SU-DHL-6 (cell line): Measurements from ENCODE around the gene FAM170B.

Experiments used
- H2AFZ ChIP-seq: fragments of 200-600 bp; sonication (generic); 2 replicates; pipeline ENCODE4 v1.6.1; 2014; ENCODE audit warnings: low read depth, mild to moderate bottlenecking, moderate library complexity, mixed read lengths, antibody characterized with exemption, low read length; ENCODE audit not compliant: severe bottlenecking
- H3F3A ChIP-seq: fragments of 200-600 bp; shearing (Covaris generic); 2 replicates; pipeline ENCODE4 v1.6.0; 2016; ENCODE audit warnings: antibody characterized with exemption, mild to moderate bottlenecking; ENCODE audit not compliant: insufficient read depth
- H3K27ac ChIP-seq: fragments of 200-600 bp; sonication (generic); 2 replicates; pipeline ENCODE4 v1.5.1; 2016; ENCODE audit warnings: low read depth, mild to moderate bottlenecking, low read length, moderate library complexity, mixed read lengths
- H3K27me3 ChIP-seq: fragments of 200-600 bp; sonication (generic), shearing (Covaris generic); 2 replicates; pipeline ENCODE4 v1.6.0; 2014; ENCODE audit warnings: mild to moderate bottlenecking, low read length
- H3K36me3 ChIP-seq: fragments of 200-600 bp; sonication (generic); 2 replicates; pipeline ENCODE4 v1.6.1; 2014; ENCODE audit warnings: mild to moderate bottlenecking, low read length, mixed read lengths
- H3K4me2 ChIP-seq: fragments of 300-600, 200-600 bp; shearing (Covaris generic), sonication (generic); 2 replicates; pipeline ENCODE4 v1.6.0; 2014; ENCODE audit warnings: low read length, low read depth, mild to moderate bottlenecking; ENCODE audit not compliant: poor library complexity, severe bottlenecking
- H3K4me3 ChIP-seq: fragments of 200-600 bp; sonication (generic); 2 replicates; pipeline ENCODE4 v1.5.1; 2014; ENCODE audit warnings: antibody characterized with exemption, low read length, mild to moderate bottlenecking, mixed read lengths; ENCODE audit not compliant: insufficient read depth, poor library complexity, severe bottlenecking
- H3K79me2 ChIP-seq: fragments of 200-600 bp; sonication (generic); 2 replicates; pipeline ENCODE4 v1.6.1; 2014; ENCODE audit warnings: mild to moderate bottlenecking, low read length, moderate library complexity; ENCODE audit not compliant: insufficient read depth
- H3K9ac ChIP-seq: fragments of 200-600 bp; sonication (generic); 2 replicates; pipeline ENCODE4 v1.7.0; 2014; ENCODE audit warnings: mild to moderate bottlenecking, low read length
- H3K9me2 ChIP-seq: fragments of 200-600 bp; sonication (generic); replicated peaks from 2 replicates; pipeline ENCODE4 v1.6.1; 2014; ENCODE audit warnings: low read length; ENCODE audit not compliant: insufficient read depth
- H3K9me3 ChIP-seq: fragments of 200-600 bp; sonication (generic); 2 replicates; pipeline ENCODE4 v1.6.1; 2014; ENCODE audit warnings: low read length, mixed read lengths; ENCODE audit not compliant: insufficient read depth
- H4K20me1 ChIP-seq: fragments of 200-600 bp; sonication (generic); 2 replicates; pipeline ENCODE4 v1.6.1; 2014; ENCODE audit warnings: low read depth, mild to moderate bottlenecking, antibody characterized with exemption, low read length, moderate library complexity, mixed read lengths
- EZH2phosphoT487 ChIP-seq: fragments of 200-600 bp; sonication (generic), shearing (Covaris generic); conservative IDR thresholded peaks from 2 replicates; pipeline ENCODE4 v1.6.1; 2018; ENCODE audit warnings: mild to moderate bottlenecking, antibody characterized with exemption, low read length, moderate library complexity, mixed read lengths
- TF ChIP-seq, protein P1 (sequence below): fragments of 200-600 bp; sonication (generic); IDR thresholded peaks from one replicate; pipeline ENCODE4 v1.5.1; 2017; ENCODE audit warnings: antibody characterized with exemption, mild to moderate bottlenecking, low read length, moderate library complexity; ENCODE audit not compliant: insufficient read depth, poor library complexity, severe bottlenecking

Gene FAM170B

DNA sequence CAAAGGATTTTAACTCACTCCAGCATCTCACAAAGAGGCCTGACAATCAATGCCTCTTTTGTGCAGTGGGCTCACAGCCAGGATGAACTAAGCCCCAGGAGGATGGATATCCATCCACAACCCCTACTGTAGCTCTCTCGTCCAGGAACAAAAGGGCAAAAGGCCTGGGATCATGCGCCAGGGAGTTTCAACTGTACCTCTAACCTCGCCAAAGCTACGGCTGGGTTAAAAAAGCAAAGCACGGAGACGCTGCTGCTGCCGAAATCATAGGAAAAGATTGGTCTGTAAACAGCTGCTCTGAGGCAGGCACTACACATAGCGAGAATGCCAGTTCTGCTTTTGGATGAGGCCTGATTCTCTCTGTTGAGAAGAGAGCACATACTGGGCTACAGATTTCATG lies 50.6 kb downstream of the FAM170B start:
- Histone ChIP-seq H3K27ac (no peak overlapping the region), H3K4me2 (no peak overlapping the region), H3K9me2 (no peaks in the 10 kb centered on the region), H3K27me3 (no peaks in the 10 kb centered on the region), H3K36me3 (no peaks in the 10 kb centered on the region), H3K9ac (no peak overlapping the region), H2AFZ (no peak overlapping the region), H3K79me2 (no peaks in the 10 kb centered on the region), H3F3A (no peaks in the 10 kb centered on the region), H4K20me1 (no peaks in the 10 kb centered on the region), H3K4me3 (no peak overlapping the region), H3K9me3 (peaks cover 4% of the 10 kb centered on the region; the same call in 1 of the 2 replicates)
- TF ChIP-seq, protein P1, sequence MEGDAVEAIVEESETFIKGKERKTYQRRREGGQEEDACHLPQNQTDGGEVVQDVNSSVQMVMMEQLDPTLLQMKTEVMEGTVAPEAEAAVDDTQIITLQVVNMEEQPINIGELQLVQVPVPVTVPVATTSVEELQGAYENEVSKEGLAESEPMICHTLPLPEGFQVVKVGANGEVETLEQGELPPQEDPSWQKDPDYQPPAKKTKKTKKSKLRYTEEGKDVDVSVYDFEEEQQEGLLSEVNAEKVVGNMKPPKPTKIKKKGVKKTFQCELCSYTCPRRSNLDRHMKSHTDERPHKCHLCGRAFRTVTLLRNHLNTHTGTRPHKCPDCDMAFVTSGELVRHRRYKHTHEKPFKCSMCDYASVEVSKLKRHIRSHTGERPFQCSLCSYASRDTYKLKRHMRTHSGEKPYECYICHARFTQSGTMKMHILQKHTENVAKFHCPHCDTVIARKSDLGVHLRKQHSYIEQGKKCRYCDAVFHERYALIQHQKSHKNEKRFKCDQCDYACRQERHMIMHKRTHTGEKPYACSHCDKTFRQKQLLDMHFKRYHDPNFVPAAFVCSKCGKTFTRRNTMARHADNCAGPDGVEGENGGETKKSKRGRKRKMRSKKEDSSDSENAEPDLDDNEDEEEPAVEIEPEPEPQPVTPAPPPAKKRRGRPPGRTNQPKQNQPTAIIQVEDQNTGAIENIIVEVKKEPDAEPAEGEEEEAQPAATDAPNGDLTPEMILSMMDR, result no peak
- no peak for TF ChIP-seq EZH2phosphoT487

DNA sequence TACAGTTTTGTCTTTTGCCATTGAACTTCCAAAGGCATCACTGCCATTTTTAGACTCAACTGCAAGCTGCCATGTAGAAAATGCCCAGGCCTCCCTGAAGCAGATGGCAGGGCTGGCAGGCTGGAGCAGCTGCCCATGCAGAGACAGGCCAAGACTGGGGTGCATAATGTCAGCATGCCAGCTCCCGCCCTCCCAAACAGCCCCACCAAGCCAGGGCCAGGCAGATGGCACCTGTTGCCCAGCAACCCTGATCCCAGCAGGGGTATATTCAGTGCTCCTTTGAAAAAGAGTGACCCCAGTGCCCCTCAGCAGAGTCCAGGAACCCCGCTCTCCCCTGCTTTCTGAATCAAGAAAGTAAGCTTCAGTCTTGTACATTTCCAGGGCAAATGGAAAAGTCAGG lies 51.1 kb downstream of the FAM170B start:
- H3K27ac ChIP-seq, result no peak overlapping the region
- H4K20me1 ChIP-seq, result no peaks in the 10 kb centered on the region
- peaks cover 4% of the 10 kb centered on the region; the same call in 1 of the 2 replicates for H3K9me3 ChIP-seq
- H3K4me2 ChIP-seq, result no peak overlapping the region
- no peak overlapping the region for H2AFZ ChIP-seq
- no peaks in the 10 kb centered on the region for H3F3A ChIP-seq
- H3K4me3 ChIP-seq, result no peak overlapping the region
- H3K9me2 ChIP-seq, result no peaks in the 10 kb centered on the region
- no peaks in the 10 kb centered on the region for H3K79me2 ChIP-seq
- TF ChIP-seq EZH2phosphoT487, result no peak
- TF ChIP-seq, protein P1, result no peak
- no peak overlapping the region for H3K9ac ChIP-seq
- no peaks in the 10 kb centered on the region for H3K27me3 ChIP-seq
- no peaks in the 10 kb centered on the region for H3K36me3 ChIP-seq

DNA sequence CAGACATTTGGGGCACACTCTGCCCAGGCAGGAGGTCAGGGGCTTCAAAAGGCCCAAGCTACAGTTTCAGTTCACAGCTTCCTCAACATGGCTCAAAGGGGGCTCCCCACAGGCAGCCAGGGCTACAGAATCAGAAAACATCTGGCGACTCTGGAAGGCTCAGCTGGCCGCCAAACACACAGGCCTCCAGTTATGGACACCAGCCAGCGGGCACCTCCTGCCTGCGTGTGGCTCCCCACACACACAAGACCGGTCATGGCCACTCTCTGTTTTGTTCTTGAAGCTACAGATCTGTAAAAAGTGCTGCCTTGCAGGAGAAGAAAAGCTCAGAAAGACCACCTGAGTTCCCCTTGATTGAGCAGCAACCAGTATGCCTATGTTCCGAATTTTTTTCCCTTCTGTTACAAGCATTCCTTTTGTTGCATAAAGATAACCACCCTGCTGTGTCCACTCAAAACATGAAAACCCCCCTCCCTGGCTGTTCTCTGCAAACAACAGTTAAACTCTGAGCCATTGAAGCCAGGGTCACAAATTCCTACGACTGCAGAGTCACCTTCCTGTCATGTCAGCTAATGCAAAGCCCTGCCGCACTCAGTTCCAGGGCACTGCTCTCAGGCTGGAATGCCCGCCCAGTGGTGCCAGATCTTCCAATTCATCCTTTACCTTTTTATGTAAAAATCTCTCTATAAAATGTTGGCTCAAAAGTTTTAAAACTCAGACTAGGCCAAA lies 52.1 kb downstream of the FAM170B start:
- Histone ChIP-seq H3K9ac (no peak overlapping the region), H3K36me3 (no peaks in the 10 kb centered on the region), H3K9me2 (no peaks in the 10 kb centered on the region), H3K4me2 (no peak overlapping the region), H3K27ac (no peak overlapping the region), H4K20me1 (no peaks in the 10 kb centered on the region), H3K27me3 (no peaks in the 10 kb centered on the region), H3F3A (no peaks in the 10 kb centered on the region), H3K9me3 (peaks cover under 1% of the 10 kb centered on the region; the same call in 1 of the 2 replicates), H3K4me3 (no peak overlapping the region), H2AFZ (no peak overlapping the region), H3K79me2 (no peaks in the 10 kb centered on the region)
- no peak for TF ChIP-seq EZH2phosphoT487
- TF ChIP-seq, protein P1, result no peak
